H1 (cell line): Measurements from ENCODE around the gene ZDHHC9. TPM values are rescaled to one million over a fixed set of nuclear protein-coding genes. Genes with fewer than 3 reads are reported as not detected.

Source experiments
- CTCF ChIA-PET: fragments of 300-600 bp; sonication (Branson Sonifier 250); formaldehyde crosslinking; loops from one replicate; lab custom pipeline; 2021; ENCODE audit not compliant: partially characterized antibody; lab: Charles Lee
- POLR2A ChIA-PET: fragments of 300-600 bp; sonication (Branson Sonifier 250); formaldehyde crosslinking; loops from one replicate; lab custom pipeline; 2021; ENCODE audit warnings: inconsistent platforms; ENCODE audit not compliant: partially characterized antibody; lab: Charles Lee
- DNase-seq, 2 experiments: peaks; one replicate each; pipeline versions ENCODE4 v3.0.0 to v3.0.0-alpha.2; 2010 to 2022; ENCODE audit warnings: low spot score in 2 of 2, low read depth in 1 of 2, mixed read lengths in 1 of 2
- FAIRE-seq: peaks from 2 replicates; lab custom pipeline; 2011; peaks lifted over from hg19 to GRCh38; lab: Jason Lieb, UNC
- H2AFZ ChIP-seq: 2 replicates; pipeline ENCODE4 v1.8.1; 2012; ENCODE audit warnings: low read length, inconsistent platforms
- H2AK5ac ChIP-seq: 2 replicates; pipeline ENCODE4 v1.6.1; 2013; ENCODE audit warnings: low read depth, low read length
- H2BK120ac ChIP-seq: replicated peaks from 2 replicates; pipeline ENCODE3; 2013; ENCODE audit warnings: low read depth, low read length, inconsistent platforms
- H2BK12ac ChIP-seq: 2 replicates; pipeline ENCODE4 v1.6.1; 2013; ENCODE audit warnings: low read depth, low read length
- H2BK15ac ChIP-seq: 2 replicates; pipeline ENCODE4 v1.6.1; 2013; ENCODE audit warnings: low read length
- H2BK20ac ChIP-seq: 2 replicates; pipeline ENCODE4 v1.6.1; 2013; ENCODE audit warnings: low read length
- H2BK5ac ChIP-seq: 2 replicates; pipeline ENCODE4 v1.6.1; 2013; ENCODE audit warnings: low read depth, low read length
- H3K14ac ChIP-seq: 2 replicates; pipeline ENCODE4 v1.6.1; 2013; ENCODE audit warnings: inconsistent platforms; ENCODE audit not compliant: insufficient read length
- H3K18ac ChIP-seq: 2 replicates; pipeline ENCODE4 v1.6.1; 2013; ENCODE audit warnings: low read length; ENCODE audit errors: extremely low read depth
- H3K23ac ChIP-seq: 2 replicates; pipeline ENCODE4 v1.6.1; 2013; ENCODE audit warnings: inconsistent platforms; ENCODE audit not compliant: insufficient read length
- H3K23me2 ChIP-seq: 2 replicates; pipeline ENCODE4 v1.6.1; 2013; ENCODE audit warnings: low read depth, low read length
- H3K27ac ChIP-seq: 2 replicates; pipeline ENCODE4 v1.6.1; 2011; ENCODE audit warnings: low read depth, low read length, inconsistent platforms
- H3K27me3 ChIP-seq, 4 experiments: replicated peaks in 1 of 4; 1 replicate in 1 of 4; 2 replicates in 3 of 4; pipeline versions ENCODE4 v1.6.1 to v1.8.1; 2011 to 2013; ENCODE audit warnings: low read length in 3 of 4, mild to moderate bottlenecking in 3 of 4, inconsistent platforms in 2 of 4, mixed read lengths in 2 of 4, moderate library complexity in 1 of 4; ENCODE audit not compliant: control insufficient read depth in 3 of 4, insufficient read depth in 3 of 4; ENCODE audit errors: extremely low read depth in 1 of 4
- H3K36me3 ChIP-seq, 4 experiments: 2 replicates each; pipeline versions ENCODE4 v1.6.1 to v1.8.1; 2011 to 2013; ENCODE audit warnings: mild to moderate bottlenecking in 4 of 4, low read length in 3 of 4, moderate library complexity in 2 of 4, control low read depth in 1 of 4, inconsistent platforms in 1 of 4; ENCODE audit not compliant: insufficient read depth in 4 of 4, control insufficient read depth in 2 of 4
- H3K4ac ChIP-seq: replicated peaks from 2 replicates; pipeline ENCODE3; 2013; ENCODE audit warnings: low read length, low read depth, mixed read lengths, inconsistent platforms; ENCODE audit not compliant: insufficient read length
- H3K4me1 ChIP-seq, 4 experiments: replicated peaks in 1 of 4; 1 replicate in 1 of 4; 2 replicates in 3 of 4; pipeline versions ENCODE4 v1.6.1 to v1.8.1; 2011 to 2013; ENCODE audit warnings: low read length in 3 of 4, inconsistent platforms in 2 of 4, mixed read lengths in 1 of 4; ENCODE audit not compliant: insufficient read depth in 4 of 4, control insufficient read depth in 3 of 4
- H3K4me2 ChIP-seq, 2 experiments: 2 replicates each; pipeline versions ENCODE4 v1.6.1 to v1.8.1; 2011 to 2013; ENCODE audit warnings: low read depth in 2 of 2, low read length in 2 of 2, control low read depth in 1 of 2, inconsistent platforms in 1 of 2, mild to moderate bottlenecking in 1 of 2; ENCODE audit not compliant: insufficient read depth in 1 of 2
- H3K4me3 ChIP-seq, 4 experiments: fragments of 200-600, 300-600 bp in 1 of 4; sonication (generic), shearing (Covaris generic), sonication (Bioruptor Twin) in 1 of 4; 2 replicates each; pipeline versions ENCODE4 v1.5.1 to v1.8.1; 2011 to 2016; ENCODE audit warnings: low read length in 4 of 4, low read depth in 3 of 4, control low read depth in 2 of 4, inconsistent platforms in 2 of 4, mild to moderate bottlenecking in 2 of 4, mixed read lengths in 1 of 4, moderate library complexity in 1 of 4; ENCODE audit not compliant: insufficient read depth in 2 of 4; ENCODE audit errors: extremely low read depth in 1 of 4
- H3K56ac ChIP-seq: replicated peaks from 2 replicates; pipeline ENCODE3; 2013; ENCODE audit warnings: low read depth, mild to moderate bottlenecking, mixed read lengths, low read length, inconsistent platforms; ENCODE audit not compliant: insufficient read length
- H3K79me1 ChIP-seq: 2 replicates; pipeline ENCODE4 v1.6.1; 2013; ENCODE audit warnings: low read depth, low read length, control low read depth
- H3K79me2 ChIP-seq, 2 experiments: 2 replicates each; pipeline versions ENCODE4 v1.6.1 to v1.8.1; 2012 to 2013; ENCODE audit warnings: low read length in 2 of 2, mild to moderate bottlenecking in 2 of 2, inconsistent platforms in 1 of 2; ENCODE audit not compliant: insufficient read depth in 2 of 2, control insufficient read depth in 1 of 2
- H3K9ac ChIP-seq, 4 experiments: replicated peaks in 1 of 4; 1 replicate in 1 of 4; 2 replicates in 3 of 4; pipeline versions ENCODE4 v1.6.1 to v1.8.1; 2011 to 2013; ENCODE audit warnings: low read depth in 3 of 4, low read length in 3 of 4, control low read depth in 2 of 4, mild to moderate bottlenecking in 2 of 4, moderate library complexity in 2 of 4, inconsistent platforms in 1 of 4; ENCODE audit errors: extremely low read depth in 1 of 4
- H3K9me3 ChIP-seq, 2 experiments: 2 replicates each; pipeline versions ENCODE4 v1.6.1 to v1.8.1; 2012 to 2013; ENCODE audit warnings: mild to moderate bottlenecking in 2 of 2, moderate library complexity in 2 of 2, control low read depth in 1 of 2, inconsistent platforms in 1 of 2, low read depth in 1 of 2, low read length in 1 of 2, mixed read lengths in 1 of 2; ENCODE audit not compliant: insufficient read depth in 2 of 2
- H4K20me1 ChIP-seq, 2 experiments: replicated peaks in 1 of 2; 2 replicates each; pipeline versions ENCODE3 to v1.8.1; 2011 to 2013; ENCODE audit warnings: inconsistent platforms in 2 of 2, low read length in 2 of 2, mild to moderate bottlenecking in 1 of 2; ENCODE audit not compliant: insufficient read depth in 2 of 2, control insufficient read depth in 1 of 2
- H4K5ac ChIP-seq: 2 replicates; pipeline ENCODE4 v1.6.1; 2013; ENCODE audit warnings: low read length, low read depth, mixed read lengths, inconsistent platforms; ENCODE audit not compliant: insufficient read length
- H4K8ac ChIP-seq: 2 replicates; pipeline ENCODE4 v1.8.0; 2013; ENCODE audit warnings: mild to moderate bottlenecking, moderate library complexity, low read length, inconsistent platforms; ENCODE audit not compliant: insufficient read depth; ENCODE audit errors: extremely low read depth
- H4K91ac ChIP-seq: replicated peaks from 2 replicates; pipeline ENCODE3; 2013; ENCODE audit warnings: low read length, mixed read lengths, inconsistent platforms; ENCODE audit not compliant: insufficient read length
- BACH1 ChIP-seq: IDR thresholded peaks from 2 replicates; pipeline ENCODE4 v1.6.1; 2012; ENCODE audit warnings: low read length, improper control_type of control experiment
- CBX5 ChIP-seq: fragments of 300-800, 300-1000 bp; sonication (generic); IDR thresholded peaks from 2 replicates; pipeline ENCODE4 v1.7.1; 2016; ENCODE audit warnings: antibody characterized with exemption, low read length, low read depth
- EZH2 ChIP-seq: fragments of 200-600 bp; sonication (generic); IDR thresholded peaks from 2 replicates; pipeline ENCODE4 v1.7.1; 2012; ENCODE audit warnings: low read depth, mild to moderate bottlenecking, moderate library complexity, low read length, inconsistent platforms; ENCODE audit not compliant: severe bottlenecking
- JUND ChIP-seq: IDR thresholded peaks from 2 replicates; pipeline ENCODE4 v1.6.1; 2011; ENCODE audit warnings: mild to moderate bottlenecking, improper control_type of control experiment, low read length
- KDM1A ChIP-seq: fragments of 200-600, 300-600 bp; sonication (generic); IDR thresholded peaks from 2 replicates; pipeline ENCODE4 v1.7.1; 2016; ENCODE audit warnings: mild to moderate bottlenecking, low read length, borderline replicate concordance
- NANOG ChIP-seq: IDR thresholded peaks from 2 replicates; pipeline ENCODE4 v1.6.1; 2011; ENCODE audit warnings: low read length, low read depth, mild to moderate bottlenecking, inconsistent platforms; ENCODE audit not compliant: insufficient read depth, poor library complexity, severe bottlenecking
- PHF8 ChIP-seq: fragments of 200-600 bp; sonication (generic); conservative IDR thresholded peaks from 2 replicates; pipeline ENCODE4 v1.7.1; 2012; ENCODE audit warnings: low read depth, mild to moderate bottlenecking, inconsistent platforms, low read length, moderate library complexity
- POLR2AphosphoS5 ChIP-seq: IDR thresholded peaks from 2 replicates; pipeline ENCODE4 v1.6.1; 2011; ENCODE audit warnings: low read depth, low read length
- RBBP5 ChIP-seq: IDR thresholded peaks from 2 replicates; pipeline ENCODE4 v1.7.1; 2012; ENCODE audit warnings: low read depth, mild to moderate bottlenecking, inconsistent platforms, low read length, moderate library complexity, borderline replicate concordance
- SIX5 ChIP-seq: IDR thresholded peaks from 2 replicates; pipeline ENCODE4 v1.6.1; 2011; ENCODE audit warnings: mild to moderate bottlenecking, low read depth, low read length
- USF2 ChIP-seq: IDR thresholded peaks from 2 replicates; pipeline ENCODE4 v1.6.1; 2011; ENCODE audit warnings: low read length, improper control_type of control experiment
- ZNF274 ChIP-seq: IDR thresholded peaks from 2 replicates; pipeline ENCODE4 v1.7.0; 2012; ENCODE audit warnings: low read length, borderline replicate concordance; ENCODE audit errors: extremely low read depth
- WGBS, 2 experiments: shearing (Covaris generic) in 1 of 2; methylation state at CpG; one replicate each; pipeline versions ENCODE4 v1.1.6 to v1.1.7; 2013 to 2015; ENCODE audit warnings: low lambda C conversion rate in 2 of 2, mixed read lengths in 2 of 2, inconsistent platforms in 1 of 2, low coverage in 1 of 2, missing lambda C conversion rate in 1 of 2; ENCODE audit not compliant: insufficient replicate concordance in 2 of 2, insufficient coverage in 1 of 2, insufficient read length in 1 of 2; ENCODE audit errors: extremely low coverage in 1 of 2, missing lambda C conversion rate in 1 of 2; 5-methylcytosine and 5-hydroxymethylcytosine counted together
- polyA plus RNA-seq, 7 experiments: library from polyadenylated mRNA; depleted of rRNA in 3 of 7; stranded (reverse) in 5 of 7; unstranded in 2 of 7; fragments of >200 nt in 5 of 7; fragments of 200-250 nt in 2 of 7; gene quantifications; 1 replicate in 5 of 7; 2 replicates in 1 of 7; 4 replicates in 1 of 7; pipeline versions ENCODE4 v1.2.1 to v1.2.3, GENCODE V29; 2011 to 2013; ENCODE audit warnings: missing spikeins in 2 of 7, mixed read lengths in 2 of 7
- total RNA-seq: library from RNA; stranded (reverse); fragmentation: NEBNext Ultra II Directional; extraction: Animal tissue kit (Norgen Biotek cat#: 25700); gene quantifications from 2 replicates; pipeline ENCODE4 v1.2.1, GENCODE V29; 2021

The ZDHHC9 gene
- total and polyA plus RNA-seq, 2 of the 8 experiments (the other 6 are each of a cell fraction or from before 2014, with no cell fraction given) = 18.1 to 28.3 TPM

- Histone ChIP-seq H4K5ac (no peak overlapping the region), H3K18ac (no peak overlapping the region), H3K56ac (no peak overlapping the region), H2BK15ac (no peak overlapping the region), H3K4ac (no peak overlapping the region), H2AFZ (no peak overlapping the region), H3K27me3 (no peaks in the 10 kb centered on the region), H3K14ac (no peak overlapping the region), H3K79me2 (no peaks in the 10 kb centered on the region), H4K8ac (no peak overlapping the region), H2BK120ac (no peak overlapping the region), H3K4me1 (peaks cover 0 to 2% (median 0%) of the 10 kb centered on the region in 4 experiments; a peak in 2 of 7 replicates), H4K20me1 (no peaks in the 10 kb centered on the region), H4K91ac (no peak overlapping the region), H2BK12ac (no peak overlapping the region), H3K36me3 (no peaks in the 10 kb centered on the region), H3K4me3 (no peak overlapping the region), H3K27ac (no peak overlapping the region), H2AK5ac (no peak overlapping the region), H2BK20ac (no peak overlapping the region), H3K9ac (no peak overlapping the region), H2BK5ac (no peak overlapping the region), H3K23me2 (no peaks in the 10 kb centered on the region), H3K23ac (no peak overlapping the region), H3K79me1 (no peaks in the 10 kb centered on the region), H3K4me2 (no peak overlapping the region), H3K9me3 (no peaks in the 10 kb centered on the region)
- FAIRE-seq (no peak), DNase-seq (no peak)
- 90% methylated on average over 6 of the region's 7 CpGs; no CpG with 5 or more reads in 1 of the 2 experiments for WGBS, 2 experiments
- ChIA-PET POLR2A (interaction anchor here (1.3 kb wide), 1 partner anchor 23 kb away, joined by 3 read pairs; no protein-coding TSS in a partner anchor), CTCF (interaction anchor here (0.7 to 1.2 kb wide), 3 partner anchors 22 to 249 kb away, joined by 3 to 5 read pairs (median 3); no protein-coding TSS in a partner anchor)
- TF ChIP-seq EZH2 (no peak), KDM1A (no peak), USF2 (no peak), SIX5 (no peak), BACH1 (no peak), POLR2AphosphoS5 (no peak), NANOG (no peak), PHF8 (no peak), JUND (no peak), RBBP5 (no peak), ZNF274 (no peak), CBX5 (no peak)
Observed at GRCh38 chrX:129779086-129779672, 64.5 kb downstream of the ZDHHC9 start.
